ENCODE measurements around the gene ABCF3. TPM values are rescaled to one million over a fixed set of nuclear protein-coding genes. Genes with fewer than 3 reads are reported as not detected.
A peak's percentile ranks its signal among the peaks of the same experiment; 100 is the strongest.

The ABCF3 gene
- total RNA-seq, 1 experiment from 2014 or later, result 25.4 TPM

DNA sequence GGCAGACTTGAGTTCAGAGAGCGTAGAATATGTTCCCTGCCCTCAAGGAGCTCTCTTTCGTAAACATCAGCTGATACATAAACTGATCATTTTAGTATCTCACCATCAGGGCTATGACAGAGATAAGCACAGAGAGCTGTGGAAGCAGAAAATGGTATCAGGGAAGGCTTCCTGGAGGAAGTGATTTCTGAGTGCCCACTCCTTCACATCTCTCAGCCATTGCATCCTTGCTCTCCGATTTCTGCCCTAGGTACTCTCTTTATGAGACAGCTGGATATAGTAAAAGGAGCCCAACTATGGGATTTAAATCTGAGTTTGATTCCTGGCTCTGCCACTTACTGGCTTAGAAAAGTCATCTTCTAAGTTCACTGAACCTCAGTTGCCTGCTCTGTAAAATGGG lies 20.5 kb upstream of the ABCF3 start:
- no peak for DNase-seq (ENCODE audit: extremely low read depth, low read depth)

DNA sequence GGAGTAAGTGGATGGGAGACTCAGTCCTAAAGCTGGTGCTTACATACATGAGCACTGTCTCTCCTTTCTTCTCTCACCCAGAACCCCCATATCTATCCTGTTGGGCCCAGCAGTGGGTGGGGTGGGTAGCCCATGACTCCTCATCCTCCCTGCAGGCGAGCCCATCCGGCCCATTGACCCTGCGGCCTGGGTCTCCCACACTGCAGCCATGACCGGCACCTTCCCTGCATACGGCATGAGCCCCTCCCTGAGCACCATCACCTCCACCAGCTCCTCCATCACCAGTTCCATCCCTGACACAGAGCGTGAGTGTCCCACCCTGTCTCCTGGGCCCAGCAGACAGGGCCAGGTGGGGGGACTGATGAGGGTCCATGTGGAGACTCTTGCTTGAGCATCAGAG lies 19.3 kb upstream of the ABCF3 start:
- DNase-seq (ENCODE audit: extremely low read depth, low read depth), result no peak

DNA sequence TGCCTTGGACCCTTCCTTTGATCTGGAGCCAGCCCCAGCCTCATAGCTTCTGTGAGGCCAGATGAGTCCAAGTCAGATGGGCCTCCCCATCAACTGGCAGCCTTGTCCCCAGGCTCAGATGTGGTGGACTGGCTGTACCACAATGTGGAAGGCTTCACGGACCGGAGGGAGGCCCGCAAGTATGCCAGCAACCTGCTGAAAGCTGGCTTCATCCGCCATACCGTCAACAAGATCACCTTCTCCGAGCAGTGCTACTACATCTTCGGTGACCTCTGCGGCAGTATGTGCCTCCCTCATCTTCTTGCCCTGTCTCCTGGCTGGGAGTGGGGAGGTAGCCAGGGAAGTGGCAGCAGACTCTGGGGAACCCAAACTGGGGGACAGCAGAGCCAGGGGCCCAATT lies 18.2 kb upstream of the ABCF3 start:
- DNase-seq (ENCODE audit: extremely low read depth, low read depth), result no peak

GRCh38 chr3:184168363-184169120 lies 17.5 kb upstream of the ABCF3 start:
- DNase-seq (ENCODE audit: extremely low read depth, low read depth), result no peak

- DNase-seq (ENCODE audit: extremely low read depth, low read depth), result no peak
Observed at GRCh38 chr3:184169896-184170875, 15.8 kb upstream of the ABCF3 start.

DNA sequence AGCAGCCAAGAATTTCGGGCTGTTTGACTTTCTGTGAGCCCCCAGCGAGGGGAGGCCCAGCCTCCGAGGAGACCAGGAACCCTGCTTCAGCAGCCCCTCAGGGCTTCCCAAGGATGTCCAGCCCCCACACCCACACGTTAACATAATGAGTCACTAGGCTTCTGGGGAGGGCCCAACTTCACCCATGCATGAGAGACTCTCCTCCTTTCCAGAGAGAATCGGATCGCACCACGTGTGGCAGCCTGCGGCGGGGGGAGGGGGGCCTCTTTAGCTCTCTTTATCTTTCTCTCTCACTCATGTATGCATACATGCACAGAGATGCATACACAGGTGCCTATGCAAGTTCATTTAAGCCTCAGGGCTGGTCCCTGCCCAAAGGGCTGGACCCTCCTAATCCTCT lies 14.4 kb upstream of the ABCF3 start:
- no peak for DNase-seq (ENCODE audit: extremely low read depth, low read depth)

DNA sequence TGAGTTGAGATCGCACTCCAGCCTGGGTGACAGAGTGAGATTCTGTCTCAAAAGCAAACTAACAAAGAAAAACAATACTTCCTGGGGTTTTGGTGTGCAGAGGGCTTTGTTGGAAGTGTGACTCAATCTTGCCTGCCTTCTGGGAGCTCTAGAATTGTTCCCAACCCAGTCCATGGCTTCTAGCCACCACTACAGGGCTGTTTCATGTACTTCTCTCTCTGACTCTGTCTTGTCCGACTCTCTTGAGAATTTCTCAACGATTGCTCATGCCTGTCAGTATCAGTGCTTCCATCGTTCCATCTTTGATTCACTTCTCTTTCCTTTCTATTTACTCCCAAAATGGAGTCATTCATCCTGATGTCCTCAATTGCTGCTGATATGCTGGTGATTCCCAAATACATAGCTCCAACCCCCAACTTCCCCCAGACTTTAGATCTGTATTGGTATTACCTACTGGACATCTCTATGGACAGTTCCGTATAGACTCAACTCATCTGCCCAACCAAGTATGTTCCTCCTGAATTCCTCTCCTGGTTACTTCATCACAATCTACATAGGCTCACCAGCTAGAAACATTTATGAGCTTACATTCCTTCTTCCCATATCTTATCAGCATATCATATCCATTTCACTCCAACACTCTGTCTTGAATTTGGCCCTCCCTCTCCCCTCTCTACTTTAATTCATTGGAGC lies 13.2 kb upstream of the ABCF3 start:
- DNase-seq (ENCODE audit: extremely low read depth, low read depth), result no peak

GRCh38 chr3:184173374-184173722 lies 12.7 kb upstream of the ABCF3 start:
- no peak for DNase-seq (ENCODE audit: extremely low read depth, low read depth)

DNA sequence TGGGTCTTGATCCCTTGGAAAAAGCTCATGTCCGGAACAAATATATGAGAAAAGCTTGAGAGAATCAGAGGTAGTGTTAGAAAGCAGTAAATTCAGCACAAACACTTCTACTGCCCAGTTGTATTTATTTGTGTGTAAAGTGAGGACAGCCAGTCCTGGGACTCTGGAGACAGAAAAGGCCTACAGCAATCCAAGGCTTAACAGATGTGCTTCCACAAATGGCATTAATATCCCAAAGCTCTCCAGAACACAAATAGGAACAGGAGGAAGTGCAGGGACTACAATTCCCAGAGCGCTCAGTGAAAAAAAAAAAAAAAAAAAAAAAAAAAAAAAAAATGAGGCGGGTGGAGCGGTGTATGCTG lies 11.7 kb upstream of the ABCF3 start:
- no peak for DNase-seq (ENCODE audit: extremely low read depth, low read depth)

DNA sequence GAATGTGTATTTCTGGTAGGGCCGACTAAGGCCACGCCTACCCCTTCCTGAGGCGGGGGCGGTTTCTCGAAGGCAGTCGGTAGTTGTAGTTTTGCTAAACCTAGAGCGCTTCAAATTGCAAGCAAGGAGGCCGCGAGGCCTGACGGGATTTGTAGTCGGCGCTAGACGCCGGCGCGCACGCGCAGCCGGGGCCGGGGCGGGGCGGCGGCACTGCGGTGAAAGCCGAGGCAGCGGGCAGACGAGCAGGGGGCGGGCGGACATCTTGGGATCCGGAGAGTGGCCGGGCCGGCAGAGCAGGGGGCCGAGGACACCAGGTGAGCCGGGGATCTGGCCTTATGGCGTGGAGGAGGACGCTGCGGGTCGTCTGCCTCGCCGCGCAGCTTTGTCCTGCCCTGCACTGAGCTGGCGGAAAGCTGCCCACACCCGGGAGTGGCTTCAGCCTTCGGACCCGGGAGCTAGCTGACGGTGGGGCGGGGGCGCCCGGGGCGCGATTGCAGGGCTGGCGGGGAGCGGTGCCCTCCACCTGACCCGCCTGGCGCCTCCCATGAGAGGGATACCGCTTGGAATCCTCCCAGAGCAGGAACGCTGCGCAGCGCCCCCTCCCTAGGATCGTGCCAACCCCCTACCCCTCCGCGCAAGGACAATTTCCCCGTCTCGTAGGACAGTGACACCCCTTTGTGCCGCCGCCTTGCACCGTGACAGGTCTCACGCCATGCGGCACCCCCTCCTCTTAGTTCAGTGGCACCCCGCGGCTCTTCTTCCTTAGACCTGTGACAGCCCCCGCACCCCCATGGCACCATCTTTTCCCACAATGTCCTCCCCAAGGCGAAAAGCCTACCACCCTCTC lies 11.1 kb upstream of the ABCF3 start, which contains the start of gene AP2M1:
AP2M1 (plus strand) TSS at position 210 of the 847 bp plus-strand sequence. CDS start 2,139 bp downstream, outside the sequence.
- peak; percentile 95 for DNase-seq (ENCODE audit: extremely low read depth, low read depth)

DNA sequence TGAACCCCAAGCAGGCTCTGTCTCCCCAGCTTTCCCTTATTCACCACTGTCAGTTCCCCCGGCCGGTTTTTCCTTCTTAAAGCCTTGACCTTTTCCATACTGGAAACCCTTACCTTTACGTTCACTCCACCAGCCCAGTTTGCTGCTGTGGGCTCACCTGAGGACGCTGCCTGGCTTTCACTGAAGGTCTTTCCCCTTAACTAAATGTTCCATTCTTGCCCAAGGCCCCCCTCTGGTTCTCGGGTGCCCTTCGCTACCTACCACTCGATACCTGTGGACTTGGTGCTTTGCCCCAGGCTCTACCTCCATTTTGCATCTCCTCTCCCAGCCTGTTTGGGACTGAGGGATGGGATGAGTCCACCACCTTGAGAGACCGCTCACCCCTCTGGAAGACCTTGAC lies 10.5 kb upstream of the ABCF3 start:
- no peak for DNase-seq (ENCODE audit: extremely low read depth, low read depth)

GRCh38 chr3:184175981-184176376 lies 10.0 kb upstream of the ABCF3 start:
- no peak for DNase-seq (ENCODE audit: extremely low read depth, low read depth)

- DNase-seq (ENCODE audit: extremely low read depth, low read depth), result peak; percentile 37
Observed at GRCh38 chr3:184176377-184177330, 9.3 kb upstream of the ABCF3 start.

- no peak for DNase-seq (ENCODE audit: extremely low read depth, low read depth)
Observed at GRCh38 chr3:184177331-184177731, 8.7 kb upstream of the ABCF3 start.

GRCh38 chr3:184177767-184178306 lies 8.2 kb upstream of the ABCF3 start:
- DNase-seq (ENCODE audit: extremely low read depth, low read depth), result no peak

DNA sequence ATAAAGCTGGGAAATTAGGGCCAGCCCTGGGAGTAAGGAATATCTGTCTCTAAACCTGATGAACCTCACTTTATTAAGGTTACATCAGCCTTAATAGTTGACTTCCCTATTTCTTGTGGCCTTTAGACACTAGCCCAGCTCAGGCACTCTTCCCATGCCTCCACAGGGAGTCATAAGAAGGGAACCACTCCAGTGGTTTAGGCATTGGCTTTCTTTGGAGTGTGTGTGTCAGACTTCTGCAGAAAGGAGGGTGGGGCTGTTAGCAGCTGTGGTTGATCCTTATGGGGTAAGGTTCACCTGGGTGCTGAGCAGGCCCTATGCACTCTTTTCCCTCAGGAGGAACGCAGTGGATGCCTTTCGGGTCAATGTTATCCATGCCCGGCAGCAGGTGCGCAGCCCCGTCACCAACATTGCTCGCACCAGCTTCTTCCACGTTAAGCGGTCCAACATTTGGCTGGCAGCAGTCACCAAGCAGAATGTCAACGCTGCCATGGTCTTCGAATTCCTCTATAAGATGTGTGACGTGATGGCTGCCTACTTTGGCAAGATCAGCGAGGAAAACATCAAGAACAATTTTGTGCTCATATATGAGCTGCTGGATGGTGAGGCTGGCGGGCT lies 7.4 kb upstream of the ABCF3 start:
- no peak for DNase-seq (ENCODE audit: extremely low read depth, low read depth)

GRCh38 chr3:184180165-184180564 lies 5.8 kb upstream of the ABCF3 start:
- DNase-seq (ENCODE audit: extremely low read depth, low read depth), result no peak

- no peak for DNase-seq (ENCODE audit: extremely low read depth, low read depth)
Observed at GRCh38 chr3:184181596-184181995, 4.4 kb upstream of the ABCF3 start.

All from NCI-H460 (cell line).